GF-D8 (cell line): ENCODE results near the gene LCN1.

Experiments
- DNase-seq: peaks from one replicate; lab custom pipeline; 2025; lab: John Stamatoyannopoulos, UW

Gene LCN1

GRCh38 chr9:135520916-135521607 is at the start of gene LCN1:
TSS of gene LCN1 (plus strand) at chr9:135521440. CDS start at chr9:135521498, 58 bp downstream.
- DNase-seq: no peak

- no peak for DNase-seq
Observed at GRCh38 chr9:135471791-135472640, 49.2 kb upstream of the LCN1 start.

- DNase-seq: no peak
Observed at GRCh38 chr9:135473972-135474543, 47.2 kb upstream of the LCN1 start.

GRCh38 chr9:135474915-135475314 is 46.3 kb upstream of the LCN1 start:
- DNase-seq: no peak

- no peak for DNase-seq
Observed at GRCh38 chr9:135476561-135477355, 44.5 kb upstream of the LCN1 start.

GRCh38 chr9:135478191-135478590 is 43.0 kb upstream of the LCN1 start:
- DNase-seq: no peak

- no peak for DNase-seq
Observed at GRCh38 chr9:135478829-135479468, 42.3 kb upstream of the LCN1 start.

- no peak for DNase-seq
Observed at GRCh38 chr9:135479469-135480052, 41.7 kb upstream of the LCN1 start, which contains the start of gene PPP1R26. TSS of gene PPP1R26 (plus strand) at chr9:135479782. CDS start at chr9:135484511, 4,729 bp downstream.

- no peak for DNase-seq
Observed at GRCh38 chr9:135480071-135480939, 40.9 kb upstream of the LCN1 start.

- no peak for DNase-seq
Observed at GRCh38 chr9:135480940-135481310, 40.3 kb upstream of the LCN1 start.

- DNase-seq: no peak
Observed at GRCh38 chr9:135482015-135482754, 39.1 kb upstream of the LCN1 start.

GRCh38 chr9:135484460-135485277 is 36.6 kb upstream of the LCN1 start:
- DNase-seq: no peak

GRCh38 chr9:135485385-135485784 is 35.9 kb upstream of the LCN1 start:
- no peak for DNase-seq

- no peak for DNase-seq
Observed at GRCh38 chr9:135485832-135486231, 35.4 kb upstream of the LCN1 start.

- DNase-seq: no peak
Observed at GRCh38 chr9:135486267-135487065, 34.8 kb upstream of the LCN1 start.

GRCh38 chr9:135487281-135488012 is 33.8 kb upstream of the LCN1 start:
- no peak for DNase-seq

- no peak for DNase-seq
Observed at GRCh38 chr9:135488013-135488330, 33.3 kb upstream of the LCN1 start.
